HG02571 (cell line): ENCODE measurements around the gene MCTP2.

Experiments used
- ATAC-seq: cut with Tn5 transposase; IDR thresholded peaks from one replicate; pipeline ENCODE4 v1.9.1; 2021; ENCODE audit warnings: mild to moderate bottlenecking, moderate library complexity; ENCODE audit not compliant: unreplicated experiment

The MCTP2 gene

DNA sequence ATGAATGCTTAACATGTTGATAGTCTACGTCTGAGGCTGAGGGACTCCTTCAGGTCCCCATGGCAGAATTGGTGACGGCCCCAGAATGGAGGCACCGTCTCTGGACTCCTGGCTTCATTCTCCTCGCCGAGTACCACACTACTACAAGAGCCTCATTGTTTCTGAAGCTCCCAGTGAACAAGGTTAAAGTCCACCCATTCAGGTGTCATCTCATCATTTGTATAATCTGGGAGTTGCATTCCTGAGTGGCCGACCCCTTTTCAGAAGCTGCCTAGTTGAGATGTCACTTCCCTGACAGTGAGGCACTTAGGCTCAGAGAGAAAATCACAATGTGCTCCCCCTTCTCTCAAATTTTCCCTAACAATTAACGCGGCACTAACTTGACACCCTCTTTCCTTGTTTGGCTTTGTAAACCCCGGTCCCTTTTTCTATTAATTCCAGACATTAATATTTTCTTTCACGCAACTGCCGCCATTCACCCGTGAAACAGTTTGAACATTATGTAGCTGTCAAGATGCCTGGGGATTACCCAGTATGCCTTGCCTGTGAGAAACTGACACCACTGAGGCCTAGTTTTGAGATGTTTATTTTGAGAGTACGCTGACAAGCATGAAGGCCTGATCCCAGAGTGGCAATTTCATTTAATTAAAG, 105.6 kb downstream of the MCTP2 start:
- no peak for ATAC-seq

- ATAC-seq: no peak
Measured at GRCh38 chr15:94338243-94338846, 107.0 kb downstream of the MCTP2 start.

DNA sequence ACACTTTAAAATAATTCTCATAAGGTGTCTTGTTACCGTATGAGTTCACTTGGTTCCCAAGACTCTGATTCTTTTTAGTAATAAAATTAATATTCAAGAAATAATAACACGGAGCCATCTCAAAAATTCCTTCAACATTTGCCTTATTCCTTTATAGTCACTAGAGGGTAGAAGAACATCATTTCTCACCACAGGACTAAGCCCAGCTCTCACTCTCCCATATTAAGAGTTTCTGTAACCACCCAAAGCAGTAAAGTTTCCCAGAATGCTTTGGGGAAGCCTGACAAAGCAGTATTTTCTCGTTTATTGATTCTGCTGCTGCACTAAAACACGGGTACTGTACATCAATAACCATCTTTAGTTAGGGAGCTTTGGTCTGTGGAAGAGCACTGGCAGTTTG, 114.9 kb downstream of the MCTP2 start:
- ATAC-seq: no peak

DNA sequence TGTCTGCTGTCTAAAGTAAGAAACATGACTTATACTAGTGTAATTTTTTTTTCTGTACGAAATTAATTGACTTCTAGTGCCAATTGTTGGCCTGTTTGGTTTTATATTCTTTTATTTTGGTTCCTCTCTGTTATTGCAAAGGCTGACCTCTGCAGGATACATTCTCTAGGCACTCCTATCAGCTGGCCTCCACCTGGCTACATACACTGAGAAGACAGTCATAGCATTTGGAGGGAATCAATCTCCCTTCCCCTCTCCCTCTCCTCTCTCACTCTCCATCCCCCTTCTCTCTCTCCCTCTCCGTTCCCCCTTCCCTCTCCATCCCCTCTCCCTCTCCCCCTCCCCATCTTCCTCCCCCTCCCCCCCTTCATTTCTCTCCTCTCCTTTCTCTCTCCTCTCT, 116.7 kb downstream of the MCTP2 start:
- no peak for ATAC-seq

GRCh38 chr15:94351031-94351535, 119.7 kb downstream of the MCTP2 start:
- ATAC-seq: no peak

- no peak for ATAC-seq
Measured at GRCh38 chr15:94352636-94353487, 121.5 kb downstream of the MCTP2 start.

DNA sequence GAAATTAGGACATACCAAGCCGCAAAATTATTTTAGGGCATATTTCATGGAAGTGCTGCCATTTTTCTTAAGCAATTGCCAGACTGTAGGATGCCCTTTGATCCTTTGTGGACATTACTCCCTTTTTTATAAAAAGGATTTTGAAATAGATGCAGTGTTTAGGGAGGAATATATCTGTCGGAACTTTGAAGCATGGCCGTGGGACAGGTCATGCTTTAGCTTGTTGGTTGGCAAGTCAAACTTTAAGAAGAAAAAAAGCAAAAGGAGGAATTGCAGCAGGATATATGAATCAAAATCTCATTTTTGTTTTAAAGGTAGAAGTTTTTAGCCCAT, 122.1 kb downstream of the MCTP2 start:
- no peak for ATAC-seq

GRCh38 chr15:94354655-94355054, 123.3 kb downstream of the MCTP2 start:
- ATAC-seq: no peak

GRCh38 chr15:94359716-94360115, 128.4 kb downstream of the MCTP2 start:
- ATAC-seq: no peak

GRCh38 chr15:94360251-94360685, 128.9 kb downstream of the MCTP2 start:
- ATAC-seq: no peak

DNA sequence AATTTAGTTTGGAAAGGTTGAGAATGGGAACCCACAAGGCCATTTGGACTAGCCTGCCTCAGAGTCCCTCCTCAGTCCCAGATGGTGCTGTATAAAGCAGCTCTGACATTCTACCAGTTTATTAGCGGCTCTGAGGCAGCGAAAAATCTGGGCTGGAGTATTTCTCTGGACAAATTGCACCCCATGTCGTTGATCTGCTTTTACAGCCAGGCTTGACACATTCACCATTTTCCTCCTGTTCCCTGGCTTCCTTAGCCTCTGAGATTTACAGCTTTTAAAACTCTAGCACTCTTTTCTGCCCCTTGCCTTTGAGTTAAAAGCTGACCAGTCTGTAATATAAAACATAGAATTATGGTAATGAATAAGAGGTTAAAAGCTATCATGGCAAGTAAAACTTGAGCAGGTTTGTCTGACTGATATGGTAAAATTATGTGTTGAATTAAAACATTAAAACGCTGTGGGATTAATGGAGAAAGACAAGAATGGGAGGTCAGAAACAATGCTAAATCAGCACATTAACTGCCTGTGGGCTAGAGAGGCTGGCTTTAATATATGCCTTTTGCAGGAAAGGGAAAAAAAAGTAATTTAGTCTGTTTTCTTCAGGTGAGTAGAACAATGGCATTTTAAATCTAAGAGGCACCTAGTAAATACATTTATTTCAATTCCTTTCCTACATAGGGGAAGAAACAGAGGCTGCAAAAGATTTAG, 131.2 kb downstream of the MCTP2 start:
- no peak for ATAC-seq

GRCh38 chr15:94363382-94363781, 132.0 kb downstream of the MCTP2 start:
- ATAC-seq: no peak

DNA sequence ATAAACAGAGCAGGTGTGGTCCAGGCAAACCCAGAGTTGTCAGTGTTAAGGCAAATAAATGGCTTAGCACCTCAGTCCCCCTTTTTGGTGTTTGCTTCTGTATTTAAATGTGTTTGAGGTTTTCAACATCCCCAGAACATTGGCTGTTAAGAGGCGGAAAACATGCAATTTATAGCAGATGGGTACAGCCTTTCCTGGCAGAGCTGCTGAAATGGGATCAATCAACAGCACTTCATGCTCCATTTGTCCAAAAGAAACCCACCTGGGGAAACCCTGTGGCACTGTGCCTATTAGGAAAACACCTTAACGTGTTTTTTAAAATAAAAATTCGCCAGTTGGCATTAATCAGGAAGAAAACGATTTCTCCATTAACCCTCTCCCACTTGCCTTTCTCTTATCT, 135.4 kb downstream of the MCTP2 start:
- ATAC-seq: no peak

- no peak for ATAC-seq
Measured at GRCh38 chr15:94367726-94368535, 136.6 kb downstream of the MCTP2 start.

- no peak for ATAC-seq
Measured at GRCh38 chr15:94370206-94370935, 139.0 kb downstream of the MCTP2 start.

- ATAC-seq: no peak
Measured at GRCh38 chr15:94370936-94371285, 139.6 kb downstream of the MCTP2 start.

DNA sequence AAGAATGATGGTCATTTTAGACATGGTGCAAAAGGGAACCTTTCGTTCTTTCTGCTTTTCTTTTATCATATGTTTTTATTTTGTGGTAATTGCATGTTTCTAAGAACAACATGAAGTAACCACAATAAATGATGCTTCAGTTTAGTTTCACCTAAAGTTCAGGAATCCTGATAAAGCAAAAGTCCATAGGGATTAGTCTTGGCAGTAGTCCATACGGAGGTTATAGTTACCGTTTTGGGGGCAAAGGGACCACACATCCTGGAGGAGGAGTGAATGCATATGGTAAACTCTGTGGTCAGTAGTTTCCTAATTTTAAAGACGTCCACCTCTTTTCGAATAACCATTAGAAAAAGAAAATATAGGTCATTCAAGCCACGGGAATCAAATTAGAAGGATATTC, 141.5 kb downstream of the MCTP2 start:
- no peak for ATAC-seq

DNA sequence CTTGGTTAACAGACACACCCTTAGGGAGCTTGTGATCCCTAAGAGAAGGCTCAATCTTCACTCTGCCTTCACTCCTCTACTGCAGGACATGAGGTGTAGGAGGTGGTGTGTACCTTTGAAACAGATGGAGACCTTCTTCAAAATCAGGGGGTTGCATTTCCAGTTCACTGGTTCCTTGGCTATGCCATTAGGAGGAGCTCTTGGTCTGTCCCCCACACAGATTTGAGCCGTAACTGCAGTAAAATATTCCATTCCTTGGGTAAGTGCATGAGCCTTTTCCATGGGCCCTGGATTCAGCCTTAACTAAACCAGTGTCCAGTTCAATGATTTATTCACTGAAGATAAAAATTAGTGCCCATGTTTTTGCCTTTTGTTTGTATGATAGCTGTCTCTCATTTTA, 144.6 kb downstream of the MCTP2 start:
- ATAC-seq: no peak

DNA sequence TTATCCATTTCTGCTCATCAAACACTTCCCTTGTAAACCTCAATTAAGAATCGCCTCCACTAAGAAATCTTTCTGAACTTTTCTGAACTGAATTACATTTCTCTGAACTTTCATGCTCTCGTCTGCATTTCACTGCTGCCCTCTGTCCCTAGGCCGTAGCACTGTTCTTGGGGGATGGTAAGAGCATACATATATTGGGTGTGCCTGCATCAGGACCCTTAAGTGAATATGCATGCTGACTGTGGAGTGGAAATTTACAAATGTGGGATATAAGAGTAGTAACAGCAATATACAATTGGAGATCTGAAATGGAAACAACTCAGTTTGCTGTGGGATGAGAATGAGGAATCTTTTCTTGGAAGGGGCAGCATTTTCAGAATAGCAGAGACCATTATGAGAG, 148.6 kb downstream of the MCTP2 start:
- ATAC-seq: no peak

DNA sequence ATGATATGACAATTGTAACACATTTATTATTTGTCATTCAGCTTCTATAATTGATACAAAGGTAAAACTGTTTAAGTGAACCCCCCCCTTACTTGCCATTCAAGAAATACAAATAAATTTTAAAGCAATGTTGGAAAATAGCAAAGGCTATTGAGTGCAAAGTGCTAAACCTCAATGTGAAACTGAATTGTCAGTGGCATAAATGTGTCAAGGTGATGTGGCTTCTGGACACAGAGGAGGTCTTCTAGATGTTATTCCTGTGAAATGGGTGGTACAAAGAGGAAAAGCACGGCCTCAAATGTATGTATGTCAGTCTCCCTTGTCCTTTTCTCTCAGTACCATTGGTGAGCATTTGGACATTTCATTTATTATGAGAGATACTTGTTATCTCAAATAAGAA, 149.4 kb downstream of the MCTP2 start:
- ATAC-seq: no peak
